Right renal pelvis (tissue), 4 donors: ENCODE measurements around the gene ABCC4. TPM values are rescaled to one million over a fixed set of nuclear protein-coding genes. Genes with fewer than 3 reads are reported as not detected.

Source experiments
- DNase-seq, 4 donors: peaks; one replicate each; pipeline ENCODE4 v3.0.0-alpha.2; 2013; ENCODE audit warnings: low read depth in 4 of 4, low spot score in 3 of 4, missing footprints in 1 of 4
- polyA plus RNA-seq, 4 donors: library from polyadenylated mRNA; unstranded; fragments of 120-200 nt; gene quantifications; one replicate each; pipeline ENCODE4 v1.2.1, GENCODE V29; 2013; ENCODE audit not compliant: insufficient read length in 4 of 4

Gene ABCC4
- polyA plus RNA-seq, 4 donors = 19.3 to 24.0 (median 22.4) TPM

GRCh38 chr13:95235199-95235756 lies 66.0 kb downstream of the ABCC4 start:
- DNase-seq = no peak

- DNase-seq = no peak
Measured at GRCh38 chr13:95234242-95234641, 67.0 kb downstream of the ABCC4 start.

GRCh38 chr13:95233026-95233635 lies 68.1 kb downstream of the ABCC4 start:
- no peak for DNase-seq

GRCh38 chr13:95231393-95231792 lies 69.9 kb downstream of the ABCC4 start:
- DNase-seq = no peak

GRCh38 chr13:95229855-95230254 lies 71.4 kb downstream of the ABCC4 start:
- no peak for DNase-seq

- no peak for DNase-seq
Measured at GRCh38 chr13:95228130-95228529, 73.1 kb downstream of the ABCC4 start.

GRCh38 chr13:95226932-95227695 lies 74.1 kb downstream of the ABCC4 start:
- peak in 2 of 4 donors; percentile 38 for DNase-seq

GRCh38 chr13:95226476-95226875 lies 74.8 kb downstream of the ABCC4 start:
- DNase-seq = no peak

GRCh38 chr13:95226050-95226449 lies 75.2 kb downstream of the ABCC4 start:
- DNase-seq = no peak

- DNase-seq = no peak
Measured at GRCh38 chr13:95224064-95224463, 77.2 kb downstream of the ABCC4 start.

- DNase-seq = no peak
Measured at GRCh38 chr13:95222733-95223018, 78.6 kb downstream of the ABCC4 start.

- DNase-seq = no peak
Measured at GRCh38 chr13:95221971-95222732, 79.1 kb downstream of the ABCC4 start.

GRCh38 chr13:95220611-95221010 lies 80.6 kb downstream of the ABCC4 start:
- no peak for DNase-seq

GRCh38 chr13:95217920-95218830 lies 83.1 kb downstream of the ABCC4 start:
- DNase-seq = no peak

GRCh38 chr13:95216182-95216581 lies 85.1 kb downstream of the ABCC4 start:
- no peak for DNase-seq

- no peak for DNase-seq
Measured at GRCh38 chr13:95212983-95213850, 88.0 kb downstream of the ABCC4 start.

- DNase-seq = no peak
Measured at GRCh38 chr13:95209109-95209508, 92.1 kb downstream of the ABCC4 start.

GRCh38 chr13:95207769-95208366 lies 93.4 kb downstream of the ABCC4 start:
- DNase-seq = no peak

- no peak for DNase-seq
Measured at GRCh38 chr13:95206116-95206515, 95.1 kb downstream of the ABCC4 start.
